Memory B cell (primary cell): Measurements from ENCODE around the gene MTRR.
A peak's percentile ranks its signal among the peaks of the same experiment; 100 is the strongest.

Source experiments
- ATAC-seq: fragments of 150-1000 bp; cut with Tn5 transposase; 2 replicates; pipeline ENCODE4 v1.10.0; 2021; ENCODE audit warnings: low read depth, mild to moderate bottlenecking, moderate library complexity
- DNase-seq, 2 donors: peaks; one replicate each; pipeline ENCODE4 v3.0.0; 2022; ENCODE audit warnings: low spot score in 2 of 2
- H3K27ac Mint-ChIP-seq: one replicate; pipeline ENCODE4 v1.8.0; 2022; ENCODE audit warnings: mild to moderate bottlenecking, moderate library complexity, mixed read lengths
- H3K27me3 Mint-ChIP-seq: one replicate; pipeline ENCODE4 v1.8.0; 2022; ENCODE audit warnings: mixed read lengths
- H3K36me3 Mint-ChIP-seq: one replicate; pipeline ENCODE4 v1.8.0; 2022; ENCODE audit warnings: mild to moderate bottlenecking, mixed read lengths
- H3K4me1 Mint-ChIP-seq: one replicate; pipeline ENCODE4 v1.8.0; 2022; ENCODE audit warnings: mixed read lengths
- H3K4me3 Mint-ChIP-seq: one replicate; pipeline ENCODE4 v1.8.0; 2022; ENCODE audit warnings: mild to moderate bottlenecking, moderate library complexity, mixed read lengths
- H3K9me3 Mint-ChIP-seq: one replicate; pipeline ENCODE4 v1.8.0; 2022; ENCODE audit warnings: mixed read lengths

MTRR gene

DNA sequence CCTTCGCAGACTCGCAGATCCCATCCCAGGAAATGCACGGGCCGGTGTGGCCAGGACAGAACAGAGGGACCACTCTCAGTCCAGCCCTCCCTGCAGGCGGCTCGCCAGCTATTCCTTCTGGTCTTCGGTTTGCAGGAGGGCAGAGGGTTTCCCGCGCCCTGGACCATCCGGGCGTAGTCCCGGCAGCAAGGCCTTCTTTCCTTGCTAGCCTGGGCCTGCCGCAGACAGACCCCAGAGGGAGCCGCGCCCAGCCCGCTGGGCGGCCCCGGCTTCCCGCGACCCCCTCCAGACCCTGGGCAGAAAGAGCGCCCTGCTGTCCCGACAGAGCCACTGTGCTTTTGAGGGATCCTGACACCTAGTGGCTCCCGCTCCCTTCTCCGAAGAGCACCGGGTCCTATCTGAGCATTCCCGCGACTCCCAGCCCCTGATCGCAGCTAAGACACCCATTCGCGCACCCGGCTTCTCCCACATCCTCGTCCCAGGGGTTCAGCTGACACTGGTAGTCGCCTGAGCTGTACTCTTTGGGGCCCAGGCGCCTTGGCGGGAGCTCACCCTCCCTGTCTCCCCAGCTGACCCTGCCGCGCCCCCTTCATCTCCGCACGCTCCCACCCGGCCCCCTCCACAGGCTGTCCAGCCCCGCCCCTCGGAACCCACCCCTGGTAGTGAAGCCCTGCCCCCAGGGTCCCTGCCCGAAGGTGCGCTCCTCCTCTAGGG is 19.1 kb upstream of the MTRR start:
- Mint-ChIP-seq H3K9me3 (no peaks in the 10 kb centered on the region), H3K27me3 (peaks cover 5% of the 10 kb centered on the region), H3K4me1 (peaks cover 18% of the 10 kb centered on the region), H3K4me3 (peak overlapping the region; percentile 67), H3K36me3 (no peaks in the 10 kb centered on the region), H3K27ac (no peak overlapping the region)
- DNase-seq (no peak), ATAC-seq (peak; percentile 26)

DNA sequence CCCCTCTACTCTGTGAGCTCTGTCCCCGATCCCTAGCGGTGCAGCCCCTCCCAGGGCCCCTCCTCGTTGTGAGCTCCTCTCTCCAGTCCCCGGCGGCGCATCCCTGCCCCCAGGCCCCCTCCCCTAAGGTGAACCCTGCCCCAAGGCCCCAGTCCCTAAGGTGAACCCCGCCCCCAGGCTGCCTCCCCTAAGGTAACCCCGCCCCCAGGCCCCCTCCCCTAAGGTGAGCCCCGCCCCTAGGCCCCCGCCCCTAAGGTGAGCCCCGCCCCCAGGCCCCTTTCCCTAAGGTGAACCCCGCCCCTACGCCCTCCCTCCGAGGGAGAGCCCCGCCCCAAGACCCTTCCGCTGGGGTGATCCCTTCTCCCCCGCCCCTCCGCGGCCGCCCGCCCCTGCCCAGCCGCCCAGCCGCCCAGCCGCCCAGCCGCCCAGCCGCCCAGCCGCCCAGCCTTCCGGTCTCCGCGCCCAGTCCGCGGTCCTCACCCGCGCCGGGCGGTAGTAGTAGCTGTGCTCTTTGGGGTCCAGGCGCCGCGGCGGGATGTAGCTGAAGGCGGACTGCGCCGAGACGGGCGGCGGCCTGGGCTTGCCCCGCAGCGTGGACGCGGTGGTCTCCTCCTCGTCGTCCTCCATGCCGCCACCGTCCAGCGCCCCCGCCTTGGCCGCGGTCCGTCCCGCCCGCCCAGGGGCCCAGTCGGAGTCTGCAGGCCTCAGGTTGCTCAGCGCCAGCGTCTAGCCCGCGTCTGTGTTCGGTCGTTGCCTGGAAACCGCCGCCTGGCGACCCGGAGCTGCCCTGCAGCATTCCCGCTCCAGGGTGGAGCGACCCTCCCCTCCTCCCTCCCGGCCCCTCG is 18.3 kb upstream of the MTRR start, which contains the start of gene CFAP90:
CFAP90 (minus strand) TSS at position 739 of the 845 bp plus-strand sequence; CDS start at position 627, 112 bp downstream.
- no peak within 1 kb of the TSS for H3K27ac Mint-ChIP-seq
- peaks cover 5% of the 10 kb centered on the region for H3K27me3 Mint-ChIP-seq
- no peaks in the 10 kb centered on the region for H3K36me3 Mint-ChIP-seq
- H3K9me3 Mint-ChIP-seq: no peaks in the 10 kb centered on the region
- DNase-seq: peak in 1 of 2 donors; percentile 25
- H3K4me3 Mint-ChIP-seq: peak within 1 kb of the TSS; percentile 77
- peaks cover 14% of the 10 kb centered on the region for H3K4me1 Mint-ChIP-seq
- ATAC-seq: peak; percentile 65

DNA sequence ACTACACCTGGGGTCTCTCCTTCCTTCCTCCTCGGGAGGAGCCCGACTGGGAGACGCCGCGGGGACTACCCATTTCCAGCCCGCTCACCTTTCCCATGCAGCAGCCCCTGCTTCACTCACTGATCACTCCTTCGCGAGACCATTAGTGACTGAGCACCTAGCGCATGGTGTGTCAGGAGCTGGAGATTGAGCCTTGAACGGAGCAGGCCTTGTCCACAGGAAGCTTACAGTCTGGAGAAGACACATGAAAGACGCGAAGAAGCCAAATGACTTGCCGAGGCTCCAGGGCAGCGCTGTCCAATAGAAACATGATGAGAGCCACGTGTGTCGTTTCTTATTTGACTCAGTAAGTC is 17.7 kb upstream of the MTRR start:
- no peak for DNase-seq
- peaks cover 5% of the 10 kb centered on the region for H3K27me3 Mint-ChIP-seq
- H3K9me3 Mint-ChIP-seq: no peaks in the 10 kb centered on the region
- H3K27ac Mint-ChIP-seq: no peak overlapping the region
- no peak for ATAC-seq
- H3K36me3 Mint-ChIP-seq: no peaks in the 10 kb centered on the region
- H3K4me1 Mint-ChIP-seq: peaks cover 14% of the 10 kb centered on the region
- H3K4me3 Mint-ChIP-seq: peak overlapping the region; percentile 77

DNA sequence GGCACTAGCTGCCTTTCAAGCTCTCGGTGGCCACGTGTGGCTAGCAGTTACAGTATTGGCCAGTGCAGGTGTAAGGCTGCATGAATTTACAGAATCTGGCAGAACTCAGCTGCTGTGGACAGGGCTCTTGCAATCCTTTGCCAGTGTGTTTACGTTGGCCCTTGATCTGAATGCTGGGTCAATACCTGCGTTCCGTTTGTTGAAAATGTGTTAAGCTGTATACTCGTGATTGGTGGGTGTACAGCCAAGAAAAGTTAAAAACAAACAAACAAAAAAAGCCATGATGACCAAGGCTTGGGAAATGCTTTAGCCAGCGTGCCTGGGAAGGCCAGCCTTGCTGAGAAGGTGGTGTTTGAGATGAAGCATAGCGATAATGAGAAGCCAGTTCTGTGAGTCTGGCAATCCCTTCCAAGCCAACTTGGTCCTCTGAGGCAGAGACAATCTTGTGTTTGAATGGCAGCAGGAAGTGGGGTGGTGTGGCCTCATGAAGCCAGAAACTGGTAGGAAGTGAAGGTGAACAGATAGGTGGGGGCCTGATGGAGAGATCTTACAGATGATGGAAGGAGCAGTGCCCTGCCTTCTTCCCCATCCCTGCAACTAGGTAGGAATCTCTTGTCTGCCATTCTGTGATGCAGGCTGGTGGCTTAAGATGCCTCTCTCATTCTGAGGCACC is 17.2 kb upstream of the MTRR start:
- ATAC-seq: no peak
- H3K4me3 Mint-ChIP-seq: peak overlapping the region; percentile 35
- peaks cover 14% of the 10 kb centered on the region for H3K4me1 Mint-ChIP-seq
- peaks cover 5% of the 10 kb centered on the region for H3K27me3 Mint-ChIP-seq
- H3K9me3 Mint-ChIP-seq: no peaks in the 10 kb centered on the region
- no peaks in the 10 kb centered on the region for H3K36me3 Mint-ChIP-seq
- H3K27ac Mint-ChIP-seq: no peak overlapping the region
- no peak for DNase-seq

DNA sequence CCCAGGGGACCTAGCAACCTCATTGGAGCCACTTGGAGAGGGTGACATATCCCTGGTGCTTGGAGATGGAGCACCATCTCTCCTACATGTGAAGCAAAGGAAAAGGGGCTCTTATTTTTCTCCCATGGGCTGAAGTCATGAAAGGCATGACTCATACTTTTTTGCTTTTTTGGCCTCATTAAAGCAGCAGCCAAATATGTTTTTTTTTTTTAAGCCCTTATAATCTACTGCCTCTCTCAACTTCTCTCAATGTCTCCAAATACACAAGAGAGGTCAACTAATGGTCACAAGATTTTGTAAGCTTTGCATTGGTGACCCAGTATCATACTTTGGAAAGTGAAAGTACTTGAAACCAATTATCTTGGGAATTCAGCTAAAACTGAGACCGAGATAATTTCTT is 16.4 kb upstream of the MTRR start:
- no peak overlapping the region for H3K27ac Mint-ChIP-seq
- H3K4me3 Mint-ChIP-seq: no peak overlapping the region
- H3K4me1 Mint-ChIP-seq: peaks cover 14% of the 10 kb centered on the region
- ATAC-seq (peak; percentile 20), DNase-seq (no peak)
- no peaks in the 10 kb centered on the region for H3K9me3 Mint-ChIP-seq
- H3K27me3 Mint-ChIP-seq: peaks cover 5% of the 10 kb centered on the region
- no peaks in the 10 kb centered on the region for H3K36me3 Mint-ChIP-seq

DNA sequence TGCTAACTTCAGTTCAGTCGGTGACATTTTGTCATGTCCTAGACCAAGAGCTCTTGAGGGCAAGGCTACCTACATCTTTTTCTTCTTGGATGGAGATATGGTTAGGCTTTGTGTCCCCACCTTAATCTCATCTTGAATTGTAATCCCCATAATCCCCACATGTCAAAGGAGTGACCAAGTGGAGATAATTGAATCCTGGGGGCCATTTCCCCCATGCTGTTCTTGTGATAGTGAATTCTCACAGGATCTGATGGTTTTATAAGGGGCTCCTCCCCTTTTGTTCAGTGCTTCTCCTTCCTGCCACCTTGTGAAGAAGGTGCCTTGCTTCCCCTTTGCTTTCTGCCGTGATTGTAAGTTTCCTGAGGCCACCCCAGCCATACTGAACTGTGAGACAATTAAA is 16.0 kb upstream of the MTRR start:
- Mint-ChIP-seq H3K36me3 (no peaks in the 10 kb centered on the region), H3K27me3 (peaks cover 5% of the 10 kb centered on the region), H3K9me3 (no peaks in the 10 kb centered on the region), H3K27ac (no peak overlapping the region), H3K4me1 (peaks cover 14% of the 10 kb centered on the region), H3K4me3 (no peak overlapping the region)
- ATAC-seq (no peak), DNase-seq (no peak)

DNA sequence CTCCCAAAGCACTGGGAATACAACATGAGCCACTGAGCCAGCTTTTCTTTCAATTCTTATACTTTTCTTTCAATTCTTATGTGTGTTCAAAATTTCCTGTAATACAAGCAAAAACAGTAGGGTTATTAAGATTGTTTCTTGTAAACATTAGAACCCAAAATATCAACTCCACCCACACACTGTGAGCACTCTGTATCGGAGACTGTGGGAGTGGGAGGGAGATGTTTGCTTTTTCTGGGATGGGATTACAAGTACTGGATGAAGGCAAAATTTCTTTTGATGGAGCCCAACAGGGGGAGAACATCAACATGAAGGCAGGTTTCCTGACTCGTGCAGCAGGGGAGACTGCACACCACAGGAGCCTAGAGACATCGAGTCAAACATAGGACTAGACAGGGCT is 13.3 kb upstream of the MTRR start:
- Mint-ChIP-seq H3K4me1 (peaks cover 11% of the 10 kb centered on the region), H3K4me3 (no peak overlapping the region), H3K9me3 (no peaks in the 10 kb centered on the region), H3K36me3 (peaks cover 9% of the 10 kb centered on the region), H3K27me3 (peaks cover 2% of the 10 kb centered on the region), H3K27ac (no peak overlapping the region)
- DNase-seq (no peak), ATAC-seq (no peak)

DNA sequence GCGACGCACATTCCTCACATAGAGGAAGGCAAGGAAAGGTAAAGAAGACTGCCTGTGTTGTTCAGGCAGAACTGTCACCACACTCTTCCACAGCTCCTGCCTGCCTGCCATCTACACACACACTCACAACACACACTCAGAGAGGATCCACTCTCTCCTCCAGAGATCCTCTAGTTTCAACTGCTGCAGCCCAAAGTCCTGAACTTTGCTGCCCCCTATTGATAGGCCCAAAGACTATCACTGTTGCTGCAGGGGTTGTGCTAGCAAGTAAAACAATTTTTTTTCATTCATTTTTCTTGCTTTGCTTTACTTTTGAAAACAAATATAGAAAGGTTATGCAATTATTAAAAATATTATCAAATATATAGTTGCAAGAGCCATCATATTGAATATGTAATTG is 12.1 kb upstream of the MTRR start:
- ATAC-seq (no peak), DNase-seq (no peak)
- no peak overlapping the region for H3K27ac Mint-ChIP-seq
- peaks cover 6% of the 10 kb centered on the region for H3K4me1 Mint-ChIP-seq
- peaks cover 14% of the 10 kb centered on the region for H3K36me3 Mint-ChIP-seq
- no peaks in the 10 kb centered on the region for H3K9me3 Mint-ChIP-seq
- no peaks in the 10 kb centered on the region for H3K27me3 Mint-ChIP-seq
- no peak overlapping the region for H3K4me3 Mint-ChIP-seq

DNA sequence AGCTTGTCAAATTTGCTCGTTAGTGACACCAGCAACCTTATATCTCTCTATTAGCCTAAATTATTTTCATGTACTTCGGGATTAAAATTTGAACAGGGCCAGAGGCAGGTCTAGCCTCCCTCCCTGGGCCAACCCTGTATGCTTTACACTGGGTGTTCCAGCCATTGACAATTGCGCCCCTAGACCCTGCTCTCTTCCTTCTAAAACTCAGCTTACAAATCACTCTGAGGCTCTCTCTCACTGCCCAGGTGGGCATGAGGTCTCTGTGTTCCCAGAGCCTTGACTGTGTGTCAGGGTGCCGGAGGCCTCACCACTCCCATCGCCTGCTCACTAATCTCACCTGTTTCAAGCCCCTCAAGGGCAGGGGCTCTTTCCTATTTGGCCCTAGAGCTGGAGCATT is 11.6 kb upstream of the MTRR start:
- Mint-ChIP-seq H3K9me3 (no peaks in the 10 kb centered on the region), H3K36me3 (peaks cover 15% of the 10 kb centered on the region), H3K4me1 (peaks cover 2% of the 10 kb centered on the region), H3K27ac (no peak overlapping the region), H3K27me3 (no peaks in the 10 kb centered on the region), H3K4me3 (no peak overlapping the region)
- DNase-seq: no peak
- ATAC-seq: no peak

DNA sequence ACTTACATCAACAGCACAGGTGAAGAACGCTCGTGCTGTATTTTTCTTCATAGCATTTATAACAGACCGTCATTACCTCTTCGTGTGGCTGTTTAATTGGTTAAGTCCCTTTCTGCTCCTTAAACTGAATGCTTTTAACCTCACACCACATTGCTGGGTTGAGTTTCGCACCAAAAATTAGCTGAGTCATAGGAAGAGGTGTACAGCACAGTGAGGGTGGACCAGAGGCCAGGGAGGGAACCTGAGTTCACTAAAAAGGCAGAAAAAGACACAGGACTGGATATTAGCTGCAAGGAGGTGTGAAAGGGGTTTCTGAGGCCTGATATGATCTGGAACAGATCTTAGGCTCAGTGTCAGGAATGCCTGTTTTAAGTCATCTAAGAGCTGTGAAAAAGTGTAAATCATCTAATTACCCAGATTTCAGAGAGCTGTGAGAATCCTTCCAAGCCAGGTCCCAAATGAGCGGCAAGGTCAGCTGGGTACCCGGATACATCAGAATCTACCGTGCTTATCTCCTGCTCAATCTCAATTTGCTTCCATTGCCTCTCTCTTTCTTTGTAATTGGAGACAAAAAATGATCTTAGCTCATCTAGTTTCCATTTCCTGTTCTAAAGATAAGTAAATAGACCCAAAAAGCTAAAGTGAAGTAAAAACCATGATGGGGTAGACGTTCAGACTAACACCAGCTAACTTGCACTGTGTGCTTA is 10.9 kb upstream of the MTRR start:
- DNase-seq: no peak
- no peaks in the 10 kb centered on the region for H3K27me3 Mint-ChIP-seq
- no peak overlapping the region for H3K4me3 Mint-ChIP-seq
- peaks cover 22% of the 10 kb centered on the region for H3K36me3 Mint-ChIP-seq
- no peak for ATAC-seq
- no peaks in the 10 kb centered on the region for H3K9me3 Mint-ChIP-seq
- no peak overlapping the region for H3K27ac Mint-ChIP-seq
- H3K4me1 Mint-ChIP-seq: peaks cover 4% of the 10 kb centered on the region

DNA sequence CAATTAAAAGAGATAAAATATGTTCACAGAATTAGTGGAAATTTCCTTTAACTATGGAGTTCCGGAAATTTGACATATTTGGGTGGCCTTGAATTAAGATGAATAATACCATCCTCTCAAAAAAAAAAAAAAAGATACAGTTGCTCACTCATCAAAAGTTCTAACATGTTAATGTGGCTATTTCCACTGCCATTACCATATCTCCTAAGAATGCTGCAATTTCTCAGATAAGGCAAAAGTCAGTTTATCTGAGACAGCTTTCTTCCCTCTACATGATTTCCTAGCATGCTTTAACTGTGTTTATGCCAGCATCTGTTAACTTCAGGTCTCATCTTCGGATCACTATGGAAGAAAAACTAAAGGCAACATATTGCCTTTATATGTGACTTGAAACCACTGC is 2.8 kb upstream of the MTRR start:
- H3K4me3 Mint-ChIP-seq: no peak overlapping the region
- no peaks in the 10 kb centered on the region for H3K27me3 Mint-ChIP-seq
- H3K36me3 Mint-ChIP-seq: peaks cover 20% of the 10 kb centered on the region
- no peaks in the 10 kb centered on the region for H3K9me3 Mint-ChIP-seq
- ATAC-seq: no peak
- H3K27ac Mint-ChIP-seq: no peak overlapping the region
- DNase-seq: no peak
- H3K4me1 Mint-ChIP-seq: peaks cover 32% of the 10 kb centered on the region

DNA sequence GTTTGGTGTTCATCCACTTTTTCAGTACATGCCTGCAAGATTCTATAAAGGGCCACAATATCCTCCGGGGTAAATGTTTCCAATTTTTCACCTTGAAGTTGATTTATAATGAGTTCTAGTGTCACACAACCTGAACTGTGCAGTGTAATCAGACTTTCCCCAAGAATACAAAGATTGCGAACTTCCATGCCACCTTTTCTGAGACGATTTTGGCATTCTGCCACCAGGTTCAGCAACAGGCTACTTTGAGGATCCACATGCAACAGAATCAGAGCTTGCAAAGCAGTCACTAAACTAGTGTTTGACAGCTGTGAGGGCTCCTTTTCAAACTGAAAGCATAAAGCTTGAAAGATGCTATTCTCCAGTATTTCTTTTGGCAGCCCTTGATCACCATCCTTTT is 1.7 kb upstream of the MTRR start:
- no peak overlapping the region for H3K27ac Mint-ChIP-seq
- DNase-seq (no peak), ATAC-seq (no peak)
- H3K4me1 Mint-ChIP-seq: peaks cover 39% of the 10 kb centered on the region
- no peaks in the 10 kb centered on the region for H3K9me3 Mint-ChIP-seq
- no peak overlapping the region for H3K4me3 Mint-ChIP-seq
- H3K36me3 Mint-ChIP-seq: peaks cover 14% of the 10 kb centered on the region
- no peaks in the 10 kb centered on the region for H3K27me3 Mint-ChIP-seq

DNA sequence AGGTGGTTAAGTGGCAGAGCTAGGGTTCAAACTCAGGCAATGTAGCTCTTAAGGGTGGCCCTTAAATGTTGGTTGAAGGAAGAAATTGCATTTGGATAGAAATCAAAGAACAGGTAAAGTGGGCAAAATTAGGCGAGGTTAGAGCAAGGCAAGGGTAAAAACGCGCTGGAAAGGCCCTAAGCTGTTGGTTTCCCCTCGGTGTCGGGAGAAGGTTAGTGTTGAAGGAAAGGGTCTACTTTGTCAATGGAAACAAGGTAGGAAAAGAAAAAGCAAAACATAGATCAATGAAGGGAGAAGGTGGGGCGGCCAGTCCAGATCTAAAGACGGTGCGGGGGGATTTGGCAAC is 548 bp upstream of the MTRR start:
- Mint-ChIP-seq H3K36me3 (peaks cover 8% of the 10 kb centered on the region), H3K27me3 (no peaks in the 10 kb centered on the region), H3K9me3 (no peaks in the 10 kb centered on the region), H3K27ac (peak overlapping the region; percentile 89), H3K4me3 (peak overlapping the region; percentile 98), H3K4me1 (peaks cover 45% of the 10 kb centered on the region)
- ATAC-seq (no peak), DNase-seq (no peak)
